Measurements from ENCODE around the gene ORAI3.

The ORAI3 gene

DNA sequence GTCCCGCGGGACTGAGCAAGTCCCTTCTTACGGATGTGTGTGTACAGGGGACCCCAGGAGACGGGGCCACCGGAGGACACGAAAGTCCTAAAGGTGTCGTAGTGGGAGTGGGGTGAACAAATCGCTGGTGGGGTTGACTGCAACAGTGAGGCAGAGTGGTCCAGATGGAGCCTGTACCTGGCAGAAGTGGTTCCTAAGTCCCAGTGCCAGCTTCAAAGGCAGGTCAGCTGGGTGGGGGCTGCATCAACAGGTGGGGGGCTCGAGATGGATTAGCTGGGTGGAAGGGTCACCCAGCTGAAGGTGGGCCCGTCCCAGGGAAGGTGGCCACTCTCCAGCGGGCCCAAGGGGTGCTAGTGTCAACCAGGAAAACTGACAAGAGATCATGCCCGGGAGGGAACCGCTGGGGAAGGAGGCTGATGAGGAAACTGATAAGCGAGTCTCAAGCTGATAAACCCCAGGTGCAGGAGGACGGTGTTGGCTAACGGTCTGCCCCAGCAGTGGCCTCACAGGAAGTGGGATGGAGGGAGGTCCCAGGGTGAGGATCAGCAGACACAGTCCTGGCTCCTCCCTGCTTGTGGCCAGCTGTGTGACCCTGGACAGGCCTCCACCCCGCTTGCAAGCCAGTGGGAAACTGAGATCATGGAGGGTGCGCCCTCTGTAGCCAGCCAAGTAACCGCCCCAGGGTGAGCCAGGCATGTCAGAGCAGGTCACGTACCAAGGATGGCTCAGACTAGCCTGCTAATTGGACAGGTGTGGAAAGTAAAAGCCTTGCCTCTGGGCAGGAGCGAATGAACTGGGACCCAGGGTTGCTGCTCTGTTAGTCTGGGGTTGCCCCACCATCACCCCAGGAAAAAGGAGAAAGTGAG lies 1.0 kb downstream of the ORAI3 start:
- no peak for DNase-seq

DNA sequence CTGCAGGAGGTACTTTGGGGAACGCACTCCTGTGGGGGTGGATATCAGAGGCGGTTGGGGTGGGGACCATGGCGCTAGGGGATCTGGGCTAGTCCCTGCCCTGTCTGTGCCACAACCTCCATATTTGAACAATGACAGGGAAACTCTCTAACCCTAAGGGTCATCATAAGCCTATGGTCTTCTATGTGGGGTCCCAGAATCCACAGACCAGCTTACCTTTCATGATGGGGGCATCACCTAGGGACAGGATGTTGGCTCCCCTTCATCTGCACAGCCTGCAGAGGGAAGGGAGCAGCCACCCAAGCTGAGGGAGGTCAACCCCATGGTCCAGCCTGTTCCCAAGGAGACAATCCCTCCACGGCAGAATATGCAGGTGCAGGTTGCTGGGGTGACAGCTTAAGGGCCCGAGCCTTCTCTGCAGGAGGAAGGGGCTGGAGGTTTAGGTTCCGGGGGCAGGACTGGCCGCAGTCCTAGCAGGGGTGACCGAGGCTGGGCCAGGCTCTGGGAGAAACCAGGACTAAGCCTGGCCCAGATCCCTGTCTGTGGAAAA lies 1.7 kb downstream of the ORAI3 start:
- DNase-seq, result no peak

GRCh38 chr16:30951193-30951592 lies 2.3 kb downstream of the ORAI3 start:
- DNase-seq, result no peak

DNA sequence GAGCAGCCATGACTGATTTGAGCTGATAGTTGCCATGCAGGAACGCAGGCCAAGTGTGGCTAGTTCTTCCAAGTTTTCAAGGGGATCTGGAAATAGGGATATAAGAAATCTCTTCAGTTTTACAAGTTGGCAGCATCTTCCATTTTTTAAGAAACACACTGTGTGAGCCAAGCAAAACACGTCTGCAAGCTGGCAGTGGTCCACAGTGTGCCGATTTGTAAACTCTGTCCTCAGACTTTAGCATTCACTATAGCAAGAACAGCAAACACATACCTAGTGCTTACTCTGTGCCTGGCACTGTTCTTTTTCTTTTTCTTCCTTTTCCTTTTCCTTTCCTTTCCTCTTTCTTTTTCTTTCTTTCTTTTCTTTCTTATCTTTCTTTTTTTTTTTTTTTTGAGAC lies 2.9 kb downstream of the ORAI3 start:
- no peak for DNase-seq

DNA sequence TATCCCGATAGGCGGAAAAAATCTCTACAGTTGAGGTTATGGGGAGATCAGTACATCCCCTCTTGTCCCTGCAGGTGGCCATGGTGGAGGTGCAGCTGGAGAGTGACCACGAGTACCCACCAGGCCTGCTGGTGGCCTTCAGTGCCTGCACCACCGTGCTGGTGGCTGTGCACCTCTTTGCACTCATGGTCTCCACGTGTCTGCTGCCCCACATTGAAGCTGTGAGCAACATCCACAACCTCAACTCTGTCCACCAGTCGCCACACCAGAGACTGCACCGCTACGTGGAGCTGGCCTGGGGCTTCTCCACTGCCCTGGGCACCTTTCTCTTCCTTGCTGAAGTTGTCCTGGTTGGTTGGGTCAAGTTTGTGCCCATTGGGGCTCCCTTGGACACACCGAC lies 4.2 kb downstream of the ORAI3 start:
- DNase-seq, result no peak

- DNase-seq, result peak; percentile 71
These were observed 4.8 kb downstream of the ORAI3 start for GRCh38 chr16:30953511-30954124.

DNA sequence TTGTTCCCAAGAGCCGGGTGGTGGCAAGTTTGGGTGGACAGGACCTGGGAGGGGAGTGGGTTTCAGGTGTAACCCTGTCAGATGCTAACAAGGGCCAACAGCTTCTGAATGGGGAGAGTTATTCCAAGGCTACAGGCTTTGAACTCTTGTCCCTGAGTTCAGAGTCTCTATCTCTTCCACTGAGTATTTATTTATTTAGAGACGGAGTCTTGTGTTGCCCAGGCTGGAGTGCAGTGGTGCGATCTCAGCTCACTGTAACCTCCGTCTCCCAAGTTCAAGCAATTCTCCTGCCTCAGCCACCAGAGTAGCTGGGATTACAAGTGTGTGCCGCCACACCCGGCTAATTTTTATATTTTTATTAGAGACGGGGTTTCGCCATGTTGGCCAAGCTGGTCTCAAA lies 6.1 kb downstream of the ORAI3 start:
- no peak for DNase-seq

- peak; percentile 79 for DNase-seq
These were observed 8.0 kb downstream of the ORAI3 start for GRCh38 chr16:30956601-30957455.

GRCh38 chr16:30957456-30958174 lies 8.7 kb downstream of the ORAI3 start, which contains the start of gene SETD1A:
TSS of gene SETD1A (plus strand) at chr16:30957754. CDS start at chr16:30958732, 978 bp downstream.
- DNase-seq, result peak; percentile 88

DNA sequence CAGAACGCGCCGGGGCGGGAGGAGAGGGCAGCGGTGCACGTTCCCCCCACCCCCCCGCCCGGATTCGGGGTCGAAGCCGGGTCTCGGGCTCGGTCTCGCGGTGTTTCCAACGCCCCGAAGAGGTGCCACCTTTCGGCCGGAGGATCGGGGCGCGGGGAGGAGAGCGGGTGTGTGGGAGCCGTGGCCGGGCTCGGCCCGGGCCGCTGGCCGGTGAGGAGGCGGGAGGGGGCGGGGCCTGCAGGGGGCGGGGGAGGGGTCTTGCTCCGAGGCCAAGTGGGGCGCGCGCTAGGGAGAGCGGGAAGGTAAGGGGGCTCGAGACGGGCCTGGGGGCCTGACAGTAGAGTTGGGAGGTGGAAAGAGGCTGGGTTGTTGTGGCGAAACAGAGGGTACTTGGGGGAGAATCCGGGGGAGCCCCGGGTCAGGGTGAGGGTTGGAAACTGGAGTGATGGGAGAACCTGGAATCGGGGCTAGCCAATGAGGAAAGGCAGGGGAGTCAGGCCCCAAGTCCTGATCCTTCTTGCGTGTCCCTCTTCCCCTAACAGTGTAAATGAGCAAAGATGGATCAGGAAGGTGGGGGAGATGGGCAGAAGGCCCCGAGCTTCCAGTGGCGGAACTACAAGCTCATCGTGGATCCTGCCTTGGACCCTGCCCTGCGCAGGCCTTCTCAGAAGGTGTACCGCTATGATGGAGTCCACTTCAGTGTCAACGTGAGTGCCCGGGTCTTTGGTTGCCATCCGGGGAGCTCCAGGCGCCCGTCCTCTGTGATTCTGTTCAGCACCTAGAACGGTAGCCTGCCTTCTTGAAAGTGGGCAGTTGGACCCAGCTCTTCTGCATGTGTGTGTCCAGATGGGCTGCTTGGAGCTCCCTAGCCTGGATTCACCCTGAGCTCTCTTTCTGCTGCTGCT lies 9.6 kb downstream of the ORAI3 start:
- peak; percentile 52 for DNase-seq

GRCh38 chr16:30961384-30961783 lies 12.5 kb downstream of the ORAI3 start:
- no peak for DNase-seq

DNA sequence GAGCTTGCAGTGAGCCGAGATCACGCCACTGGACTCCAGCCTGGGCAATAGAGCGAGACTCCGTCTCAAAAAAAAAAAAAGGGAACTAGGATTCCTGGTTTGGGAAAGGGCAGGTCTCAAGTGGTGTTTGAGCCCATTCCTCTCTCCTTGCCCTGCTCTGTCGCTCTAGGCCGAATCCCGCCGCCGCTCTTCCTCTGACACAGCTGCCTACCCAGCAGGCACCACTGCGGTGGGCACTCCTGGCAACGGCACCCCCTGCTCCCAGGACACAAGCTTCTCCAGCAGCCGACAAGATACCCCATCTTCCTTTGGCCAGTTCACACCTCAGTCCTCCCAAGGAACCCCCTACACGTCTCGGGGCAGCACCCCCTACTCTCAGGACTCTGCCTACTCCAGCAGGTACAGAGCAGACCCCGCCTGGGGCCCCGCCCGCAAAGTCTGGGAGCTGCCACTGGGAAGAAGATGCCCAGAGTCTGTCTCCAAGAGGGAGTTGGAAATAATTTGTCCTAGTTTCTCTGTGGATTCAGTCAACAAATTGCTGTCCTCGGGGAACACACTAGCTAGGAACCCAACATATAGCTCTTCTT lies 15.2 kb downstream of the ORAI3 start:
- no peak for DNase-seq

DNA sequence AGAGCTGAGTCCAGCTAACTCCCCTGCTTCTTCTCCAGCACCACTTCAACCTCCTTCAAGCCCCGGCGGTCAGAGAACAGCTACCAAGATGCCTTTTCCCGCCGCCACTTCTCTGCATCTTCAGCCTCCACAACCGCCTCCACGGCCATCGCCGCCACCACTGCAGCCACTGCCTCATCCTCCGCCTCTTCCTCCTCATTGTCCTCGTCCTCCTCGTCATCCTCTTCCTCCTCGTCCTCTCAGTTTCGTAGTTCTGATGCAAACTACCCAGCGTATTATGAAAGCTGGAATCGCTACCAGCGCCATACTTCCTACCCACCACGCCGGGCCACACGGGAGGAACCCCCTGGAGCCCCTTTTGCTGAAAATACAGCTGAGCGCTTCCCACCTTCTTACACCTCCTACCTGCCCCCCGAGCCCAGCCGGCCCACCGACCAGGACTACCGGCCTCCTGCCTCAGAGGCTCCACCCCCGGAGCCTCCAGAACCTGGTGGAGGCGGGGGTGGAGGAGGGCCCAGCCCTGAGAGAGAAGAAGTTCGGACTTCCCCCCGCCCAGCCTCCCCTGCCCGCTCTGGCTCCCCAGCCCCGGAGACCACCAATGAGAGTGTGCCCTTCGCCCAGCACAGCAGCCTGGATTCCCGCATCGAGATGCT lies 15.8 kb downstream of the ORAI3 start:
- no peak for DNase-seq

- DNase-seq, result no peak
These were observed 16.6 kb downstream of the ORAI3 start for GRCh38 chr16:30965436-30965835.

GRCh38 chr16:30966033-30966619 lies 17.3 kb downstream of the ORAI3 start:
- no peak for DNase-seq

- no peak for DNase-seq
These were observed 18.9 kb downstream of the ORAI3 start for GRCh38 chr16:30967795-30968194.

- no peak for DNase-seq
These were observed 20.5 kb downstream of the ORAI3 start for GRCh38 chr16:30969246-30969842.

- DNase-seq, result no peak
These were observed 22.4 kb downstream of the ORAI3 start for GRCh38 chr16:30971298-30971697.

DNA sequence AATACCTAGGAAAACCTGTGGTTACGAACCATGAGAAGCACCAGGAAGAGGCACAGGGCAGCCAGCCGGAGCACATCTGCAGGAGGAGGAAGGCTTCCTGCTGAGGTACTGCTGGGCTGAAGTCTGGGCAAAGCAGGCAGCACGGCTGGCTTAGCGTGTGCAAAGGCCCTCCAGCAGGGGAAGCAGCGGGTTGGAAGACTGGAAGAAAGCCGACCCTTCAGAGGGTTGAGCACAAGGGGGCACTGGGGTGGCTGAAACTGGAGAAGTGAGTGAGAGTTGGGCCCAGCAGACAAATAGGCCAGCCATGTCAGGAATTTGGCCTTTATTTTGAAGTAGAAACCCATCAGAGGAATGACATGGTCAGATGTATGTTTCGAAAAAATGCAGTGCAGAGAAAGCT lies 24.0 kb downstream of the ORAI3 start:
- DNase-seq, result no peak

GRCh38 chr16:30974348-30974747 lies 25.5 kb downstream of the ORAI3 start:
- no peak for DNase-seq

All from NCI-H1092 treated with DMSO at 0.1 percent for 48 hours (cell line).